C4-2B (cell line): Measurements from ENCODE around the gene SERPINA6.

Source experiments
- CTCF ChIP-seq: fragments of 450-650 bp; conservative IDR thresholded peaks from 2 replicates; pipeline ENCODE4 v1.5.1; 2017; ENCODE audit warnings: mild to moderate bottlenecking
- ZFX ChIP-seq: fragments of 450-650 bp; IDR thresholded peaks from 2 replicates; pipeline ENCODE4 v1.6.1; 2017

DNA sequence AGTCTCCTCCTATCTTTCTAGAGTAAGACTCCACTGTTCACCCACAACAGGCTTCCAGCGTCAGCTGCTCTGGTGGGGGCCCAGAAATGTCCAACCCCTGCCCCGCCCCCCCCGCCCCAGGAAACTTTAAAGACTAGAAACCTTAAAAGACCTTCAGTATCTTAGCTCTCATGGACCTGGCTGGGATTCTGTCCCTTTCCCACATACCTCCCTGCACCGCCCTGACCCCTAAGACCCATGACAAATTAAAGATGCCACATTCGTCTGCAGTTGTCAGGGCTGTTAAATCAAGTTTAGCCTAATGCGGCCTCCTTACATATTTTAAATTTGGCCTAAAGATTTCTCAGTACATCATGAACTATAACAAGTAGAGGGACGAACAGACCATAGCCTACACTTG is 20.0 kb downstream of the SERPINA6 start:
- TF ChIP-seq CTCF (no peak), ZFX (no peak)
